T-helper 1 cell treated with Interleukin-12 subunit alpha and Interleukin-12 subunit beta and Interleukin-4 antibody, amounts not matched to agents 30 μg/mL and 1 μg/mL, for 36 hours (primary cell): ENCODE results near the gene MST1R.
"Not testable (repeated sequence)": the region's sequence is repeated elsewhere in the genome, so short reads cannot be mapped to it uniquely, and the experiment has no call there.

Experiments used
- H3K27ac Mint-ChIP-seq: one replicate; pipeline ENCODE4 v1.8.0; 2021; ENCODE audit warnings: mild to moderate bottlenecking, mixed read lengths
- H3K27me3 Mint-ChIP-seq: one replicate; pipeline ENCODE4 v1.8.0; 2021; ENCODE audit warnings: low read depth, mixed read lengths
- H3K36me3 Mint-ChIP-seq: one replicate; pipeline ENCODE4 v1.8.0; 2021; ENCODE audit warnings: low read depth, mixed read lengths
- H3K4me1 Mint-ChIP-seq: one replicate; pipeline ENCODE4 v1.8.0; 2021; ENCODE audit warnings: low read depth, mixed read lengths
- H3K4me3 Mint-ChIP-seq: one replicate; pipeline ENCODE4 v1.8.0; 2021; ENCODE audit warnings: mild to moderate bottlenecking, moderate library complexity, mixed read lengths
- H3K9me3 Mint-ChIP-seq: one replicate; pipeline ENCODE4 v1.8.0; 2021; ENCODE audit warnings: mixed read lengths

Gene MST1R

GRCh38 chr3:49925485-49925884 lies 21.8 kb upstream of the MST1R start:
- no peak overlapping the region for H3K4me3 Mint-ChIP-seq
- peaks cover 14% of the 10 kb centered on the region for H3K4me1 Mint-ChIP-seq
- H3K27ac Mint-ChIP-seq: no peak overlapping the region
- H3K27me3 Mint-ChIP-seq: no peaks in the 10 kb centered on the region
- no peaks in the 10 kb centered on the region for H3K9me3 Mint-ChIP-seq
- peaks cover 4% of the 10 kb centered on the region for H3K36me3 Mint-ChIP-seq

DNA sequence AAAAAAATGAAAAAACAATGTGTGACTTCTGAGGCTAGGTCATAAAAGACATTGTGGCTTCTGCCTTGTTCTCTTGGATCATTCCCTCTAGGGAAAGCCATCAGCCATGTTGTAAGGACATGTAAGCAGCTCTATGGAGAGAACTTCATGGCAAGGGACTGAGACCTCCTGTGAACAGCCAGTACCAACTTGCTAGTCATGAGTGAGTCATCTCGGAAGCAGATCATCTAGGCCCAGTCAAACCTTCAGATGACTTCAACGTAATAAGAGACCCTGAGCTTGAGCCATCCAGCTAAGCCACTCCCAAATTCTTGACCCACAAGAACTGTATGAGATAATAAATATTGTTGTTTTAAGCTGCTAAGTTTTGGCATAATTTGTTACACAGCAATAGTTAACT lies 21.0 kb upstream of the MST1R start:
- Mint-ChIP-seq H3K4me1 (peaks cover 10% of the 10 kb centered on the region), H3K27me3 (no peaks in the 10 kb centered on the region), H3K9me3 (no peaks in the 10 kb centered on the region), H3K4me3 (no peak overlapping the region), H3K27ac (no peak overlapping the region), H3K36me3 (peaks cover 4% of the 10 kb centered on the region)

DNA sequence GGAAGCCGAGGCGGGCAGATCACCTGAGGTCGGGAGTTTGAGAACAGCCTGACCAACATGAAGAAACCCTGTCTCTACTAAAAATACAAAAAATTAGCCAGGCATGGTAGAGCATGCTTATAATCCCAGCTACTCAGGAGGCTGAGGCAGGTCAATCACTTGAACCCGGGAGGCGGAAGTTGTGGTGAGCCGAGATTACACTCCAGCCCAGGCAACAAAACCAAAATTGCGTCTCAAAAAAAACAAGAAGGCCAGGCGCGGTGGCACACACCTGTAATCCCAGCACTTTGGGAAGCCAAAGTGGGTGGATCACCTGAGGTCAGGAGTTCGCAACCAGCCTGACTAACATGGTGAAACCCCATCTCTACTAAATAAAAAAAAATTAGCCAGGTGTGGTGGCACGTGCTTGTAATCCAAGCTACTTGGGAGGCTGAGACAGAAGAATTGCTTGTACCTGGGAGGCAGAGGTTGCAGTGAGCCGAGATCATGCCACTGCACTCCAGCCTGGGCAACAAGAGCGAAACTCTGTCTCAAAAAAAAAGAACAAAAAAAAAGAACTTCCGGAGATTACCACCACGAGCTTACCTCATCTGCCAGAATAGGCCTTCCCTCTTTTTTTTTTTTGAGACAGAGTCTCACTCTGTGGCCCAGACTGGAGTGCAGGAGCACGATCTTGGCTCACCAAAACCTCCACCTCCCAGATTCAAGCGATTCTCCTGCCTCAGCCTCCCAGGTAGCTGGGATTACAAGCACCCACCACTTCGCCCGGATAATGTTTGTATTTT lies 14.3 kb upstream of the MST1R start:
- not testable (repeated sequence) for H3K27ac Mint-ChIP-seq, H3K9me3 Mint-ChIP-seq, H3K36me3 Mint-ChIP-seq, H3K4me3 Mint-ChIP-seq, H3K4me1 Mint-ChIP-seq, H3K27me3 Mint-ChIP-seq

DNA sequence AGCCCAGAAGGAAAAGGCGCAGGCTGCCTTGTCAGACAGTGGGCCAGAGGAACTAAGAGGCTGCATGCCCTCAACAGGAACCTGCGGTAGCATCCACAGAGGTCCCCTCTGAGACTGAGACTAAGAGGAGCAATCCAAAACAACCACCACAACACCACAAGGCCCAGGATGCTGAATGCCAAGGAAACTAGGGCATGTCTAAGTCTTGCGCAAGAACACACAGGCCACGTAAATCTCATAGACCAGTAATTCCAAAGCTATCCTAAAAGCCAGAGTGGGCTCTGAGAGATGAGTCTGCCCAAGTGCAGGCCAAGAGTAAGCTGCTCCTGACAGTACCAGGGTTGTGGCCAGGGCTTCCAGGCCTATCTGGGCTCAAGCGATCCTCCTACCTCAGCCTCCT lies 13.0 kb upstream of the MST1R start:
- no peaks in the 10 kb centered on the region for H3K4me1 Mint-ChIP-seq
- H3K9me3 Mint-ChIP-seq: no peaks in the 10 kb centered on the region
- H3K27ac Mint-ChIP-seq: no peak overlapping the region
- H3K4me3 Mint-ChIP-seq: no peak overlapping the region
- no peaks in the 10 kb centered on the region for H3K27me3 Mint-ChIP-seq
- peaks cover 5% of the 10 kb centered on the region for H3K36me3 Mint-ChIP-seq

DNA sequence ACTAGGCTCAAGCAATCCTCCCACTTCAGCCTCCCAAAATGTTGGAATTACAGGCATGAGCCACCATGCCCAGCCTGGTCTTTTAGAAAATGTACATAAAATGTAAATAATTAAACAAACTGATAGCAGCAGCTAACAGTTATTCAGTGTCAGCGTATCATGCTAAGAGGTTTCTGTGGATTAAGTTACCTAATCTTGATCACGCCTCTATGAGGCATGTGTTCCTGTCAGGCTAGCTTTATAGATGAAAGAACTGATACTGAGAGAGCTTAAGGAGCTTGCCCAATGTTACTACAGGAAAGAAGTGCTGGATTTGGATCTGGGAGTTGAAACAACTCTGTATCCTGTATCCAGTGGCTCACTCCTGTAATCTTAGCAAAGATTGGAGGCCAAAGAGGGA lies 11.2 kb upstream of the MST1R start:
- Mint-ChIP-seq H3K27ac (no peak overlapping the region), H3K27me3 (no peaks in the 10 kb centered on the region), H3K9me3 (no peaks in the 10 kb centered on the region)

DNA sequence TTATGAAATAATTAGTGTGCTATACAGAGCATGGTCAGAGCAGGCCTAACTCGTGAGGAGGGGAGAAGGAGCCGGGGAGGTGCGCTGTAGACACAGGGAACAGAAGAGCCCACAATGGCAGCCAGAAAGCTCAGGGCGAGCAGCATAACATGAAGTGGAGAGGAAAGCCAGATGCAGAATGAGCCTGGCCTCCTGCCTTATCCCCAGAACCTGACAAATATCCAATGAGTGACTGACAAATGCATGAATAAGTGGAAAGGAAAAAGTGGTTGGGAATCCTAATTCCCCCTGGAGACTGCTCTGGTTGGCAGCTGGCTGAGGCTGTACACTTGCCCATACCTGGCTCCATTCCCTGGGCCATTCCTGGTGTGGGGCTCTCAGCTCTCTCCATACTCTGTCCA lies 9.2 kb upstream of the MST1R start:
- Mint-ChIP-seq H3K27ac (no peak overlapping the region), H3K4me3 (no peak overlapping the region), H3K27me3 (no peaks in the 10 kb centered on the region), H3K4me1 (no peaks in the 10 kb centered on the region), H3K9me3 (no peaks in the 10 kb centered on the region), H3K36me3 (peaks cover 10% of the 10 kb centered on the region)

More for the DNA sequence above, 11.2 kb upstream of the MST1R start:
- Mint-ChIP-seq H3K36me3 (peaks cover 9% of the 10 kb centered on the region), H3K4me1 (no peaks in the 10 kb centered on the region), H3K4me3 (no peak overlapping the region)

- H3K9me3 Mint-ChIP-seq: no peaks in the 10 kb centered on the region
- peaks cover 10% of the 10 kb centered on the region for H3K36me3 Mint-ChIP-seq
- H3K27me3 Mint-ChIP-seq: no peaks in the 10 kb centered on the region
- no peak overlapping the region for H3K27ac Mint-ChIP-seq
- no peak overlapping the region for H3K4me3 Mint-ChIP-seq
- H3K4me1 Mint-ChIP-seq: peaks cover 4% of the 10 kb centered on the region
These were observed 7.9 kb upstream of the MST1R start for GRCh38 chr3:49911611-49912010.

DNA sequence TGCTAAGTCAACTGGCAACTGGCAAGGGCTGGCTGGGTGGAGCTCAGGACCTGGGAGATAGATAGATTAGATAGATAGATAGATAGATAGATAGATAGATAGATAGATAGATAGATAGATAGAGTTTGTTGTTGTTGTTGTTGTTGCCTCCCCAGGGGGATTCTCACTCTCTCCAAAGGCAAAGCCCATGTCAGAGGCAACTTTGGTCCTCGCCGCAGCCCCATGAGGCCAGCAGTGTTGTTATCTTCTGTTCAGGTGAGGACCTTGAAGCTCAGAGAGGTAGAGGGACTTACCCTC lies 7.4 kb upstream of the MST1R start:
- H3K4me1 Mint-ChIP-seq: peaks cover 9% of the 10 kb centered on the region
- no peaks in the 10 kb centered on the region for H3K9me3 Mint-ChIP-seq
- peaks cover 10% of the 10 kb centered on the region for H3K36me3 Mint-ChIP-seq
- no peaks in the 10 kb centered on the region for H3K27me3 Mint-ChIP-seq
- no peak overlapping the region for H3K27ac Mint-ChIP-seq
- no peak overlapping the region for H3K4me3 Mint-ChIP-seq

DNA sequence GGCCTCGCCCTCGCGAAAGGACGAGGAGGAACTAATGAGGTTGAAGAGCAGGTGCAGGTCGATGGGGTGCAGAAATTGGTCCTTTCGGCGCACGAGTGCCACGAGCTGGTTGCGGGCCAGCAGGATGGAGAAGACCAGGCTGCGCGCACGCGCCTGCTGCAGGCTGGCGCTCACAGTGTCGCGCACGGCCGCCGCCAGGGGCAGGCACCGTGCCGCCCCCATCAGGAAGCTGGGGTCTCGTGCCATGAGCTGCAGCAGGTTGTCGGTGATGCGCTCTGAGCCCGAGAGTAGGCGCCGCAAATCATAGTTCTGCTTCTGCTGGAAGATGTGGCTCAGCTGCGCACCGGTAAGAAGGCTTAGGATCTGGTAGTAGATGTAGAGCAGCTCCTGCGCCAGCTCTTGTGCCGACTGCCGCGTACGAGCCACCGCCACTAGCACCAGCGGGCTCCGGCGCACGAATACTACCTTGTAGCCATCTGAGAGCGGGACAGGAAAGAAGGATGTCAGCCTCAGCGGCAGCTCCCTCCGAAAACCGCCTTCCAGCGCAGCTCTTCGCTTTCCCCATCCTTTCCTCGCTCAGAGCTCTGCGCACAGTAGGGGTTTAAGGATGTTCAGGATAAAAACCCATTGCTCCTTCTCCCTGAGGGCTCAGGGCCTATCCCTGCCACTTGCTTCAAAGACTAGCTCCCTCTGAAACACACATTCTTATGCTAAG lies 6.9 kb upstream of the MST1R start:
- Mint-ChIP-seq H3K27ac (no peak overlapping the region), H3K27me3 (no peaks in the 10 kb centered on the region), H3K4me3 (no peak overlapping the region), H3K9me3 (no peaks in the 10 kb centered on the region), H3K4me1 (peaks cover 14% of the 10 kb centered on the region), H3K36me3 (peaks cover 12% of the 10 kb centered on the region)

- H3K27ac Mint-ChIP-seq: no peak overlapping the region
- H3K4me1 Mint-ChIP-seq: peaks cover 21% of the 10 kb centered on the region
- no peaks in the 10 kb centered on the region for H3K9me3 Mint-ChIP-seq
- no peak overlapping the region for H3K4me3 Mint-ChIP-seq
- peaks cover 14% of the 10 kb centered on the region for H3K36me3 Mint-ChIP-seq
- no peaks in the 10 kb centered on the region for H3K27me3 Mint-ChIP-seq
These were observed 4.9 kb upstream of the MST1R start for GRCh38 chr3:49908373-49909199.

GRCh38 chr3:49906073-49906743 lies 2.5 kb upstream of the MST1R start:
- peaks cover 24% of the 10 kb centered on the region for H3K4me1 Mint-ChIP-seq
- peak overlapping the region; percentile 72 for H3K4me3 Mint-ChIP-seq
- H3K27ac Mint-ChIP-seq: peak overlapping the region; percentile 82
- H3K9me3 Mint-ChIP-seq: no peaks in the 10 kb centered on the region
- H3K27me3 Mint-ChIP-seq: no peaks in the 10 kb centered on the region
- H3K36me3 Mint-ChIP-seq: peaks cover 9% of the 10 kb centered on the region

DNA sequence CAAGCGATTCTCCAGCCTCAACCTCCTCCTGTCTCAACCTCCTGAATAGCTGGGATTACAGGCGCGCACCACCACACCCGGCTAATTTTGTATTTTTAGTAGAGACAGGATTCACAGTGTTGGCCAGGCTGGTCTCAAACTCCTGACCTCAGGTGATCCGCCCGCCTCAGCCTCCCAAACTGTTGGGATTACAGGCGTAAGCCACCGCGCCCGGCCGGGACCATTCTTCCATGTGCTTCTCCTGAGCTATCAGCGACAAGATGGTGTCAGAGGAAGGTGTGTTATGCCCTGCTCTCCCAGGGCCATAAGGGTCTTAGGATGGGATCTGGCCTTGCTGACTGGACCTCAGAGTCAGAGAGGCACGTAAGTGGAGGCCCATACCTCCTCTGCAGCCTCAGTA lies 775 bp upstream of the MST1R start:
- H3K4me1 Mint-ChIP-seq: peaks cover 25% of the 10 kb centered on the region
- peak overlapping the region; percentile 85 for H3K27ac Mint-ChIP-seq
- H3K4me3 Mint-ChIP-seq, H3K36me3 Mint-ChIP-seq, H3K9me3 Mint-ChIP-seq, H3K27me3 Mint-ChIP-seq: not testable (repeated sequence)

GRCh38 chr3:49902511-49903345 lies 945 bp downstream of the MST1R start:
- no peaks in the 10 kb centered on the region for H3K9me3 Mint-ChIP-seq
- H3K36me3 Mint-ChIP-seq: peaks cover 4% of the 10 kb centered on the region
- H3K4me1 Mint-ChIP-seq: peaks cover 25% of the 10 kb centered on the region
- no peaks in the 10 kb centered on the region for H3K27me3 Mint-ChIP-seq
- no peak overlapping the region for H3K4me3 Mint-ChIP-seq
- no peak overlapping the region for H3K27ac Mint-ChIP-seq
